K562 (cell line): ENCODE measurements around the gene INPP5K. TPM values are rescaled to one million over a fixed set of nuclear protein-coding genes. Genes with fewer than 3 reads are reported as not detected.

Source experiments
- ATAC-seq: fragments of 200-7000 bp; cut with Tn5 transposase; 3 replicates; pipeline ENCODE4 v1.9.1; 2020; ENCODE audit warnings: moderate library complexity
- BruUV-seq: library from RNA; stranded (reverse); fragments of 400-500 nt; replicated peaks from 2 replicates; lab custom pipeline; 2021; lab: Mats Ljungman, UMichigan
- CTCF ChIA-PET: fragments of 300-600 bp; formaldehyde crosslinking; extraction: SDS; loops from one replicate; lab custom pipeline; 2021; ENCODE audit warnings: low intra/inter-chr PET ratio; lab: Yijun Ruan, JAX
- POLR2A ChIA-PET: fragments of 300-600, 350-650 bp; sonication (Branson Sonifier 250); formaldehyde crosslinking; extraction: SDS; loops from one replicate; lab custom pipeline; 2021; ENCODE audit warnings: antibody characterized with exemption, inconsistent platforms; lab: Yijun Ruan, JAX
- DNase-seq, 4 experiments: peaks; one replicate each; pipeline versions ENCODE4 v3.0.0 to v3.0.0-alpha.2; 2011 to 2018; ENCODE audit warnings: low spot score in 3 of 4, mixed read lengths in 3 of 4; ENCODE audit errors: extremely low read depth in 1 of 4
- FAIRE-seq: peaks from 2 replicates; lab custom pipeline; 2011; peaks lifted over from hg19 to GRCh38; lab: Jason Lieb, UNC
- H2AFZ ChIP-seq: 2 replicates; pipeline ENCODE4 v1.6.0; 2011; ENCODE audit warnings: low read depth, low read length, control low read depth, inconsistent platforms
- H3K27ac ChIP-seq: fragments of 200-600 bp; 3 replicates; pipeline ENCODE4 v1.8.0; 2011; ENCODE audit warnings: low read depth, mild to moderate bottlenecking, control low read depth, inconsistent platforms, low read length, moderate library complexity, mixed read lengths; ENCODE audit errors: extremely low read depth
- H3K27me3 ChIP-seq, 2 experiments: fragments of 300-600 bp in 1 of 2; 2 replicates in 1 of 2; 3 replicates in 1 of 2; pipeline versions ENCODE4 v1.6.0 to v1.8.0; 2011; ENCODE audit warnings: inconsistent platforms in 2 of 2, low read length in 2 of 2, mild to moderate bottlenecking in 1 of 2, mixed read lengths in 1 of 2, moderate library complexity in 1 of 2; ENCODE audit not compliant: control insufficient read depth in 2 of 2, insufficient read depth in 2 of 2
- H3K36me3 ChIP-seq: fragments of 300-600 bp; 3 replicates; pipeline ENCODE4 v1.8.0; 2011; ENCODE audit warnings: mild to moderate bottlenecking, low read length, inconsistent platforms; ENCODE audit not compliant: control insufficient read depth, insufficient read depth
- H3K4me1 ChIP-seq, 2 experiments: fragments of 200-600 bp in 1 of 2; replicated peaks in 1 of 2; 2 replicates in 1 of 2; 3 replicates in 1 of 2; pipeline versions ENCODE4 v1.5.1 to v1.8.0; 2011; ENCODE audit warnings: inconsistent platforms in 2 of 2, low read length in 2 of 2, mild to moderate bottlenecking in 1 of 2, mixed read lengths in 1 of 2, moderate library complexity in 1 of 2; ENCODE audit not compliant: control insufficient read depth in 2 of 2, insufficient read depth in 2 of 2
- H3K4me2 ChIP-seq: 2 replicates; pipeline ENCODE4 v1.6.1; 2011; ENCODE audit warnings: low read length, control low read depth, inconsistent platforms, mixed read lengths; ENCODE audit not compliant: insufficient read depth
- H3K4me3 ChIP-seq: fragments of 200-600 bp; sonication (generic), shearing (Covaris generic); 2 replicates; pipeline ENCODE4 v1.5.1; 2016; ENCODE audit warnings: control low read depth, inconsistent platforms
- H3K79me2 ChIP-seq: fragments of 200-600 bp; 3 replicates; pipeline ENCODE4 v1.8.0; 2011; ENCODE audit warnings: low read length, inconsistent platforms; ENCODE audit not compliant: control insufficient read depth, insufficient read depth
- H3K9ac ChIP-seq, 2 experiments: 2 replicates each; pipeline versions ENCODE4 v1.6.0 to v1.6.1; 2011; ENCODE audit warnings: low read depth in 2 of 2, low read length in 2 of 2, control low read depth in 1 of 2, inconsistent platforms in 1 of 2, mild to moderate bottlenecking in 1 of 2, mixed read lengths in 1 of 2; ENCODE audit not compliant: insufficient read depth in 1 of 2
- H3K9me1 ChIP-seq: one replicate; pipeline ENCODE4 v1.6.0; 2011; ENCODE audit warnings: inconsistent platforms, mild to moderate bottlenecking, low read length, moderate library complexity; ENCODE audit not compliant: control insufficient read depth, insufficient read depth
- H3K9me3 ChIP-seq: replicated peaks from 2 replicates; pipeline ENCODE4 v1.5.1; 2011; ENCODE audit warnings: low read depth, low read length, inconsistent platforms; ENCODE audit not compliant: control insufficient read depth, insufficient read depth
- H4K20me1 ChIP-seq: replicated peaks from 2 replicates; pipeline ENCODE4 v1.6.1; 2011; ENCODE audit warnings: low read length, inconsistent platforms, mixed read lengths; ENCODE audit not compliant: control insufficient read depth, insufficient read depth
- ADNP ChIP-seq: fragments of 200-800 bp; sonication (Bioruptor generic); IDR thresholded peaks from 2 replicates; pipeline ENCODE4 v1.6.1; 2016; ENCODE audit warnings: missing genetic modification characterization, missing compliant biosample characterization
- CHCHD3 ChIP-seq: fragments of 250-450 bp; sonication (Bioruptor Pico); IDR thresholded peaks from 2 replicates; pipeline ENCODE4 v2.1.2; 2022; ENCODE audit warnings: mild to moderate bottlenecking
- EGR1 ChIP-seq: fragments of 450-650 bp; conservative IDR thresholded peaks from 2 replicates; pipeline ENCODE4 v1.6.1; 2017; ENCODE audit warnings: mild to moderate bottlenecking
- KLF6 ChIP-seq: fragments of 250-450 bp; sonication (Bioruptor Pico); IDR thresholded peaks from 2 replicates; pipeline ENCODE4 v1.4.0; 2020; ENCODE audit warnings: mild to moderate bottlenecking, moderate library complexity, borderline replicate concordance
- PYGO2 ChIP-seq: fragments of 450-650 bp; IDR thresholded peaks from 2 replicates; pipeline ENCODE4 v1.6.1; 2016; ENCODE audit warnings: mild to moderate bottlenecking, missing genetic modification characterization, moderate library complexity, missing compliant biosample characterization
- U2AF1 ChIP-seq: fragments of 200-400 bp; formaldehyde crosslinking; optimal IDR thresholded peaks from 2 replicates; pipeline ENCODE3; 2017; ENCODE audit warnings: mild to moderate bottlenecking, low read depth, low read length, moderate library complexity
- ZC3H4 ChIP-seq: sonication (generic); formaldehyde crosslinking; IDR thresholded peaks from 2 replicates; pipeline ENCODE4 v1.9.0; 2021; ENCODE audit warnings: missing genetic modification reagents, borderline replicate concordance
- ZFX ChIP-seq: sonication (generic); formaldehyde crosslinking; IDR thresholded peaks from 2 replicates; pipeline ENCODE4 v1.8.0; 2022; ENCODE audit warnings: mild to moderate bottlenecking, missing genetic modification reagents, moderate library complexity
- ZNF3 ChIP-seq: fragments of 250-450 bp; sonication (Bioruptor Pico); IDR thresholded peaks from 2 replicates; pipeline ENCODE4 v1.5.0; 2021; ENCODE audit warnings: mild to moderate bottlenecking, moderate library complexity
- WGBS: fragments of 100-300 bp; shearing (Covaris generic); methylation state at CpG from one replicate; pipeline ENCODE4 v1.1.6; 2016; ENCODE audit warnings: low coverage, mixed read lengths; ENCODE audit not compliant: insufficient coverage; ENCODE audit errors: missing lambda C conversion rate; 5-methylcytosine and 5-hydroxymethylcytosine counted together
- in situ Hi-C: fragments of 300-500 bp; cut with MboI; formaldehyde crosslinking; loops from 4 replicates; pipeline ENCODE4 v1.15.0; 2018; ENCODE audit warnings: inconsistent platforms, mixed read lengths
- intact Hi-C: fragments of 100-400 bp; cut with micrococcal nuclease; formaldehyde crosslinking; loops from 2 replicates; pipeline ENCODE4 v1.14.2; 2022
- polyA plus RNA-seq, 8 experiments: library from polyadenylated mRNA; depleted of rRNA in 4 of 8; stranded (reverse) in 5 of 8; unstranded in 3 of 8; fragments of >200 nt; fragmentation: Nextera tagmentation in 2 of 8; fragmentation: Illumina TruSeq in 1 of 8; extraction: Ambion mirVana in 2 of 8; extraction: Trizol in 1 of 8; gene quantifications; 2 replicates each; pipeline versions ENCODE4 v1.2.1 to v1.2.3, GENCODE V29; 2011 to 2014; ENCODE audit warnings: inconsistent platforms in 1 of 8, missing spikeins in 1 of 8
- total RNA-seq, 7 experiments: library from RNA; depleted of rRNA in 6 of 7; stranded (reverse); fragments of >200 nt in 6 of 7; fragmentation: Illumina TruSeq in 2 of 7; extraction: Trizol in 2 of 7; gene quantifications; 2 replicates each; pipeline versions ENCODE4 v1.2.1 to v1.2.3, GENCODE V29; 2011 to 2021; ENCODE audit warnings: low replicate concordance in 1 of 7
- TF ChIP-seq, protein P1 (sequence below): sonication (generic); formaldehyde crosslinking; IDR thresholded peaks from 2 replicates; pipeline ENCODE4 v1.8.1; 2023; ENCODE audit warnings: missing genetic modification reagents, mild to moderate bottlenecking, borderline replicate concordance
- TF ChIP-seq, protein P2 (sequence below): fragments of 250-450 bp; sonication (Bioruptor Pico); IDR thresholded peaks from 2 replicates; pipeline ENCODE4 v1.8.0; 2022; ENCODE audit warnings: moderate library complexity, mild to moderate bottlenecking, inconsistent platforms
- TF ChIP-seq, protein P3 (sequence below), 2 experiments: fragments of 450-650 bp; conservative IDR thresholded peaks; 2 replicates each; pipeline ENCODE4 v1.6.1; 2017; ENCODE audit warnings: mild to moderate bottlenecking in 2 of 2, moderate library complexity in 2 of 2

The INPP5K gene
- total and polyA plus RNA-seq, 9 of the 15 experiments (the other 6 are each of a cell fraction or from before 2014, with no cell fraction given) = 0.63 to 15.1 (median 10.1) TPM

DNA sequence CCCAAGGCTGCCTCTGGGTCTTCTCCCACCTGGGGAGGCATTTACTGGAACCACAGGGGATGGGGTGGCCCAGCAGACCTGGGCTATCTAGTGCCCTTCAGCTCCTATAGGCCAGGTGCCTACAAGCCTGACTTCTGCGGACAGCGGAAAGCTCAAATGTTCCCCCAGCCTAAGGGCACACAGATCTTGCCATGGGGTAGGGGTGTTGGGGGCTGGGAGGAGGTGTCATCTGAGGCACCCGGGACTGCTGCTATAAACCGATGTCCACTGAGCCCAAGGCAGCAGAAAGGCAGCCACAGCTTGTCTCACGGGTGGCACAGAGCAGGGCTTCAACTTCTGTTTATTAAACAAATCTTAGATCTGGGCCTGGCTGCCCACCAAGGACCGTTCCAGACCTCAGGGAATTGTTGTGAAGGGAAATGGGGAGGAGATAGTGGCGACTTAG lies 27.6 kb downstream of the INPP5K start:
- ChIA-PET POLR2A (interaction anchor here (0.6 to 1.4 kb wide), 3 partner anchors 9 to 72 kb away, joined by 3 to 5 read pairs (median 3); no protein-coding TSS in a partner anchor), CTCF (interaction anchor here (1.1 kb wide), 1 partner anchor 123 kb away, joined by 3 read pairs; no protein-coding TSS in a partner anchor)
- H3K9me1 ChIP-seq = no peaks in the 10 kb centered on the region
- no peak for TF ChIP-seq ZC3H4 (CRISPR knock-in tag)
- no peak for TF ChIP-seq CHCHD3 (CRISPR knock-in tag)
- no peak for TF ChIP-seq ZNF3 (CRISPR knock-in tag)
- TF ChIP-seq, protein P1, sequence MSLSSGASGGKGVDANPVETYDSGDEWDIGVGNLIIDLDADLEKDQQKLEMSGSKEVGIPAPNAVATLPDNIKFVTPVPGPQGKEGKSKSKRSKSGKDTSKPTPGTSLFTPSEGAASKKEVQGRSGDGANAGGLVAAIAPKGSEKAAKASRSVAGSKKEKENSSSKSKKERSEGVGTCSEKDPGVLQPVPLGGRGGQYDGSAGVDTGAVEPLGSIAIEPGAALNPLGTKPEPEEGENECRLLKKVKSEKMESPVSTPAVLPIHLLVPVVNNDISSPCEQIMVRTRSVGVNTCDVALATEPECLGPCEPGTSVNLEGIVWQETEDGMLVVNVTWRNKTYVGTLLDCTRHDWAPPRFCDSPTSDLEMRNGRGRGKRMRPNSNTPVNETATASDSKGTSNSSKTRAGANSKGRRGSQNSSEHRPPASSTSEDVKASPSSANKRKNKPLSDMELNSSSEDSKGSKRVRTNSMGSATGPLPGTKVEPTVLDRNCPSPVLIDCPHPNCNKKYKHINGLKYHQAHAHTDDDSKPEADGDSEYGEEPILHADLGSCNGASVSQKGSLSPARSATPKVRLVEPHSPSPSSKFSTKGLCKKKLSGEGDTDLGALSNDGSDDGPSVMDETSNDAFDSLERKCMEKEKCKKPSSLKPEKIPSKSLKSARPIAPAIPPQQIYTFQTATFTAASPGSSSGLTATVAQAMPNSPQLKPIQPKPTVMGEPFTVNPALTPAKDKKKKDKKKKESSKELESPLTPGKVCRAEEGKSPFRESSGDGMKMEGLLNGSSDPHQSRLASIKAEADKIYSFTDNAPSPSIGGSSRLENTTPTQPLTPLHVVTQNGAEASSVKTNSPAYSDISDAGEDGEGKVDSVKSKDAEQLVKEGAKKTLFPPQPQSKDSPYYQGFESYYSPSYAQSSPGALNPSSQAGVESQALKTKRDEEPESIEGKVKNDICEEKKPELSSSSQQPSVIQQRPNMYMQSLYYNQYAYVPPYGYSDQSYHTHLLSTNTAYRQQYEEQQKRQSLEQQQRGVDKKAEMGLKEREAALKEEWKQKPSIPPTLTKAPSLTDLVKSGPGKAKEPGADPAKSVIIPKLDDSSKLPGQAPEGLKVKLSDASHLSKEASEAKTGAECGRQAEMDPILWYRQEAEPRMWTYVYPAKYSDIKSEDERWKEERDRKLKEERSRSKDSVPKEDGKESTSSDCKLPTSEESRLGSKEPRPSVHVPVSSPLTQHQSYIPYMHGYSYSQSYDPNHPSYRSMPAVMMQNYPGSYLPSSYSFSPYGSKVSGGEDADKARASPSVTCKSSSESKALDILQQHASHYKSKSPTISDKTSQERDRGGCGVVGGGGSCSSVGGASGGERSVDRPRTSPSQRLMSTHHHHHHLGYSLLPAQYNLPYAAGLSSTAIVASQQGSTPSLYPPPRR = 0 out of 2 replicates have a peak, but pooled peaks have one; percentile 43
- TF ChIP-seq, protein P2, sequence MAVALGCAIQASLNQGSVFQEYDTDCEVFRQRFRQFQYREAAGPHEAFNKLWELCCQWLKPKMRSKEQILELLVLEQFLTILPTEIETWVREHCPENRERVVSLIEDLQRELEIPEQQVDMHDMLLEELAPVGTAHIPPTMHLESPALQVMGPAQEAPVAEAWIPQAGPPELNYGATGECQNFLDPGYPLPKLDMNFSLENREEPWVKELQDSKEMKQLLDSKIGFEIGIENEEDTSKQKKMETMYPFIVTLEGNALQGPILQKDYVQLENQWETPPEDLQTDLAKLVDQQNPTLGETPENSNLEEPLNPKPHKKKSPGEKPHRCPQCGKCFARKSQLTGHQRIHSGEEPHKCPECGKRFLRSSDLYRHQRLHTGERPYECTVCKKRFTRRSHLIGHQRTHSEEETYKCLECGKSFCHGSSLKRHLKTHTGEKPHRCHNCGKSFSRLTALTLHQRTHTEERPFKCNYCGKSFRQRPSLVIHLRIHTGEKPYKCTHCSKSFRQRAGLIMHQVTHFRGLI (CRISPR knock-in tag) = no peak
- TF ChIP-seq, protein P3, sequence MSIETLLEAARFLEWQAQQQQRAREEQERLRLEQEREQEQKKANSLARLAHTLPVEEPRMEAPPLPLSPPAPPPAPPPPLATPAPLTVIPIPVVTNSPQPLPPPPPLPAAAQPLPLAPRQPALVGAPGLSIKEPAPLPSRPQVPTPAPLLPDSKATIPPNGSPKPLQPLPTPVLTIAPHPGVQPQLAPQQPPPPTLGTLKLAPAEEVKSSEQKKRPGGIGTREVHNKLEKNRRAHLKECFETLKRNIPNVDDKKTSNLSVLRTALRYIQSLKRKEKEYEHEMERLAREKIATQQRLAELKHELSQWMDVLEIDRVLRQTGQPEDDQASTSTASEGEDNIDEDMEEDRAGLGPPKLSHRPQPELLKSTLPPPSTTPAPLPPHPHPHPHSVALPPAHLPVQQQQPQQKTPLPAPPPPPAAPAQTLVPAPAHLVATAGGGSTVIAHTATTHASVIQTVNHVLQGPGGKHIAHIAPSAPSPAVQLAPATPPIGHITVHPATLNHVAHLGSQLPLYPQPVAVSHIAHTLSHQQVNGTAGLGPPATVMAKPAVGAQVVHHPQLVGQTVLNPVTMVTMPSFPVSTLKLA (conservative IDR thresholded peaks at IDR 0.05) = no peak
- no peak for TF ChIP-seq PYGO2 (tag)
- no peak for TF ChIP-seq KLF6 (CRISPR knock-in tag)
- TF ChIP-seq ADNP (tag) = no peak
- TF ChIP-seq ZFX (CRISPR knock-in tag) = peak; percentile 1; the same call in 1 of the 2 replicates
- TF ChIP-seq U2AF1 = no peak
- TF ChIP-seq EGR1 = no peak
- peak overlapping the region; percentile 81 for H3K4me2 ChIP-seq
- peaks cover 22% of the 10 kb centered on the region for H3K79me2 ChIP-seq
- no peak overlapping the region for H2AFZ ChIP-seq
- no peak for FAIRE-seq
- H3K27ac ChIP-seq = peak overlapping the region; percentile 72; the same call in 2 of the 3 replicates
- H3K27me3 ChIP-seq = no peaks in the 10 kb centered on the region
- intact Hi-C loops = loop anchor here (2.0 kb wide), 1 partner anchor 28 kb away; the partner anchor contains the start of gene INPP5K
- no peaks in the 10 kb centered on the region for H3K36me3 ChIP-seq
- 100% methylated on average over 2 of the region's 7 CpGs for WGBS
- H3K9ac ChIP-seq = peak overlapping the region; percentile 55 to 83; a peak in 3 of 4 replicates
- peaks cover 16 to 89% of the 10 kb centered on the region in 2 experiments; a peak in 4 of 5 replicates for H3K4me1 ChIP-seq
- no peak for ATAC-seq
- no peaks in the 10 kb centered on the region for H3K9me3 ChIP-seq
- no peaks in the 10 kb centered on the region for H4K20me1 ChIP-seq
- DNase-seq = no peak
- in situ Hi-C loops = no loop called here
- no peak overlapping the region for H3K4me3 ChIP-seq
- BruUV-seq = no TSS peak
